GM12875 (cell line): ENCODE measurements around the gene ROPN1L.

Source experiments
- H3K4me3 ChIP-seq: one replicate; pipeline ENCODE4 v1.5.1; 2011; ENCODE audit warnings: low read depth, low read length, control low read depth
- TF ChIP-seq, protein P1 (sequence below): IDR thresholded peaks from 2 replicates; pipeline ENCODE4 v1.5.1; 2011; ENCODE audit warnings: low read depth, mild to moderate bottlenecking, control low read depth, inconsistent platforms, low read length, moderate library complexity, borderline replicate concordance; ENCODE audit not compliant: insufficient read depth

ROPN1L gene

DNA sequence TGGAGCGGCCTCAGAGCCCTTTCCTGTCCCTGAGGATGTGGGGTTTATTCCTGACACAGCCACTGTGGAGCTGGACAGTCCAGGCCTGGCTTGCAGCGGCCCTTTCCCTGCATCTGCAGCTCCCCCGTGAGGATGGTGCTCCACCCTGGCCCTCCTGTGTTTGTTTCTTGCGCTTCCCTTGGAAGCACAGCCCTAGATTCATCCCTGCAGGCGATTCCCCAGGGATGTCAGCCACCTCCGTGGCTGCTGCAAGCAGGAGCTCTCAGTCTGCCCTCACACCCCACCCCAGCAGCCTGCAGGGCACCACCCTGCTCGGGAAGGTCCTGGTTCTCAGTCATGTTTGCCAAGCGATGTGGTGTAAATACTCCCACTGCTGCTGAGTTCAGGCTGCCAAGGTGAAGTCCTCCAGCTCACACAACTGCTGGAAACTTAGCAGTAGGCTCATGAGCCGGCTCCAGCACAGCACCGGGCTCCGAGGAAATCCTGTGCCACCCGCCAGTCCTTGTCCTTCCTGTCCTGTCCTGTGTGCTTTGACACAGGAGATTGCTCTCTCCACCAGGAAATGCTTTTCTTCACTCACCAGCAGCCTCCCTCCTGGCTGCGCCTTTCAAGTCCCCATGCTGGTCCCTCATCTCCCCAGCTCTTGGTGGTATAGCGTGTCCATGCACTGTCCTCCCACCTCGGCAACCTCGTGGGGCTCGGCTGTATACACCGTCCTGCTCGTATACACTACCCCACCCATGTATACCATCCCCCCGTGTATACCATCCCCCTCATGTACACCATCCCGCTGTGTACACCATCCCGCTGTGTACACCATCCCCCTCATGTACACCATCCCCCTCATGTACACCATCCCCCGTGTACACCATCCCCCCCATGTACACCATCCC, 16.2 kb downstream of the ROPN1L start:
- H3K4me3 ChIP-seq: no peak overlapping the region
- TF ChIP-seq, protein P1, sequence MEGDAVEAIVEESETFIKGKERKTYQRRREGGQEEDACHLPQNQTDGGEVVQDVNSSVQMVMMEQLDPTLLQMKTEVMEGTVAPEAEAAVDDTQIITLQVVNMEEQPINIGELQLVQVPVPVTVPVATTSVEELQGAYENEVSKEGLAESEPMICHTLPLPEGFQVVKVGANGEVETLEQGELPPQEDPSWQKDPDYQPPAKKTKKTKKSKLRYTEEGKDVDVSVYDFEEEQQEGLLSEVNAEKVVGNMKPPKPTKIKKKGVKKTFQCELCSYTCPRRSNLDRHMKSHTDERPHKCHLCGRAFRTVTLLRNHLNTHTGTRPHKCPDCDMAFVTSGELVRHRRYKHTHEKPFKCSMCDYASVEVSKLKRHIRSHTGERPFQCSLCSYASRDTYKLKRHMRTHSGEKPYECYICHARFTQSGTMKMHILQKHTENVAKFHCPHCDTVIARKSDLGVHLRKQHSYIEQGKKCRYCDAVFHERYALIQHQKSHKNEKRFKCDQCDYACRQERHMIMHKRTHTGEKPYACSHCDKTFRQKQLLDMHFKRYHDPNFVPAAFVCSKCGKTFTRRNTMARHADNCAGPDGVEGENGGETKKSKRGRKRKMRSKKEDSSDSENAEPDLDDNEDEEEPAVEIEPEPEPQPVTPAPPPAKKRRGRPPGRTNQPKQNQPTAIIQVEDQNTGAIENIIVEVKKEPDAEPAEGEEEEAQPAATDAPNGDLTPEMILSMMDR: no peak

DNA sequence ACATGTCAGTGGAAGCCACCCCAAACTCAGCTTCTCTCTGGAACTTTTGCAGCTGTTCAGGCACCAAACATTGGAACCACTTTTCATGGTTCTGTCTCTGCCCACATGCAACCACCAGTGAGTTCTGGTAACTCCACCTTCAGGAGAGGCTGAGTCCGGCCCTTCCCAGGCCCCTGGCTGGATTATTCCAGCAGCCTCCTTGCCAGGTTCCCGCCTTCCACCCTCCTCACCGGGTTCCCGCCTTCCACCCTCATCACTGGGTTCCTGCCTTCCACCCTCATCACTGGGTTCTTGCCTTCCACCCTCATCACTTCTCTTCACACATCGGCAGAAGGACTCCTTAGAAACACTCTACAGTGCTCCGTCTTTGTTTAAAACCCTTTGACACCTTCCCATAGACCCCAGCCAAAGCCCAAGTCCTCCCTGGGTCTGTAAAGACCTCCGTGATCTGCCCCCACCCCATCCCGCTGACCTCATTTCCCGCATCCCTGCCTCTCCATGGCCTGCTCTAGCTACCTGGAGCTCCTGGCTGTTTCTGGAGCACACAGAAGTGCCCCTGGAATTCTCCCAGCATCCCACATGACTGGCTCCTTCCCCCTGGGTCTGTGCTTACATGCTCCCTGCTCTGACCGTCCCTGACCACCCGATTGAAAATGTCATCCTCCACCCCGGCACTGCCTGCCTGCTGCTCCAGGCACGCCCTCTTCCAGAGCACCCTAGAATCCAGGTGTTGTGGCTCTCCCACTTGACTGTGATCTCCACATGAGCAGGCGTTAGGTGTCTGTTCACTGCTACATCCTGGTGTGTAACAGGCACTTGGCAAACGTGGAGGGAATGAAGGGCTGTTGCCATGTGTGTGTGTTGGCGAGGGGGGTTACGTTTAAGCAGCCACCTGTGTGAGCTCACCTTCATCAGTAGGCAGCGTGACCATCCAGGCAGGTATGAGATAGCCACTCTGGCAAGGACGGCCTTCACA, 17.7 kb downstream of the ROPN1L start:
- TF ChIP-seq, protein P1: no peak
- H3K4me3 ChIP-seq: no peak overlapping the region

DNA sequence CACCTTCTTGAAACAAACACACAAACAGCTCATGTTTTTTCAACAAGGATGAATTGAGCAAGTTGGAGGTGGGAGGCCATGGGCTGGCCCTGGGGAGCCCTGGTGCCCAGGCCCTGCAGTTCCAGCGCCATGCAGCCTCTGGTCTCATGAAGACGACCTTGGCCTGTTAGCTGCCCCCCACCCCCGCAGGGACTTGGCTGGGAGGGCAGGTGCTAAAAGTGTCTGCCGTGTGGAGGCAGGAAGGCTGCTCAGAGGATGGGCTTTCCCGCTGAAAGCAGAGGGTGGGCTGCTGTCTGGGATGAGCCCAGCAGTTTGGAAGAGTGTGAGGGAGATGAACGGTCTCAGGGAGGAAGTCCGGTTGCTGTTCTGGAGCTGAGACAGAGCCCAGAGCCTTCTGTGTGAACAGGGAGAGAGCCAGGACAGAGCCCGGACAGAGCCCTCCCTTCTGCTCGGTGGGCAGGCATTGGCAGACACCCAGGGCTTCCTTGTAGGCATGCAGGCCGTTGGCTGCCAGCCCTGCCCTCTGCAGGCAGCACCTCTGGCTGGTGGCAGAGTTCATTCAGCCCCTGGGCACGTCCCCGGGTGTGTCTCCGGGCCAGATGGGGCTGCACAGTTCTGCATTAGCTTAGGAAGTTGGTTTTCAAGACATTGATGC, 18.7 kb downstream of the ROPN1L start:
- TF ChIP-seq, protein P1: no peak
- no peak overlapping the region for H3K4me3 ChIP-seq

DNA sequence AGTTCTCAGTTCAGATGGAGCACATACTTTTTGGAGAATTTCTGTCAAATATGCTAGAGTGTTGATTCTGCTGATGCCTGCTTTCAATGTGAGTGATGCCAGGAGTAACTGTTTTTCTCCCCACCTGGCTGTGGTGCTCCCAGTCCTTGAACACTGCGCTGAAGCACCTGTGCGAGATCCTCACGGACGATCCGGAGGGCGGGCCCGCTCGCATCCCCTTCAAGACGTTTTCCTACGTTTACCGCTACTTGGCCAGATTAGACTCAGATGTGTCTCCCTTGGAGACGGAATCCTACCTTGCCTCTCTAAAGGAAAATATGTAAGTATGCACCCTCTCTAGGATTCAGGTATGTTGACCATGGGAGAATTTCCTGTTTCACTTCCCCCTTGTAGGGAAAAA, 19.4 kb downstream of the ROPN1L start:
- no peak overlapping the region for H3K4me3 ChIP-seq
- TF ChIP-seq, protein P1: no peak

DNA sequence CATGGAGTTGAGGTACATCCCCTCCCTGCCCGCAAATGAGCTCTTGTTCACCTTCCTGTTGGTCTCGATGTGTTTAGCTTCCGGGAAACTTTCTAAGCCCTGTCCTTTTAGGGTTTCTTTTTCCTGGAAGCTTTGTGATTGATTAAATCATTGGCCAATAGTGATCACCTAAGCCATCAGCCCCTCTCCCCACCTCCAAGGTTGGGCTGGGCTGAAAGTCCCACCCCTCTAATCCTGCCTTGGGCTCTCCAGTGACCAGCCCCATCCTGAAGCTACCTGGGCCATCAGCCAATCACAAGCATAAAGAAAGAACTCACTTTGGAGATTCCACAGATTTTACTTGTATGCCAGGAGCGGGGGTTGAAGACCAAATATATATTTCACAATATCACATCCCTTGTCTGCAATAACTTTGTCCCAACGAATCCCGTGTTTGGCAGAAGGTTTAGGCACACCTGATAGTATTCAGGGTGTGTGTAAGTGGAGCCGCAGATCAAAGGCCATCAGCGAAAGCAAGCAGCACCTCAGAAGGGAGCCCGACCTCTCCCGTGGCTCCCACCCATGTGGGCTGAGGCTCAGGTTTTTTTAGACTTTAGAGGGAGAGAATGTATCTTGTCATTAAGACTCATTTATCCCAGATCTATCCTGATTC, 20.4 kb downstream of the ROPN1L start:
- no peak overlapping the region for H3K4me3 ChIP-seq
- TF ChIP-seq, protein P1: no peak

DNA sequence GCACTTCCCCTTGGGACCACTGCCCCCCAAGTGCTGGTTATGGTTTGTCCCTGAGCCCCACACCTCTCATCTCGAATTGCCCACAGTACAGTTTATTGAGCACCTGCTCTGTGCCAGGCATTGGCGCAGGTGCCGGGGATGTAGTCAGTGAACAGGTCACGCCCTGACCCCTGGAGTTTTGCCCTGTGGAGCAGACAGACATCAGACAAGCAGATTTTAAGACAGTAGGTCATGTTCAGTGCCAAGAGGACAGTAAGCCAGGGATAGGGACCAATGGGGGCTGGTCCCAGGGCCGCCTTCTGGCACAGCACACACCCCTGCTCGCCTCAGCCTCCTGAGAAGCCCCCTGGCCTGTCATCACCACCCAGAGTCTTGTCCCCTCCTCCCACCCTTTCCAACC, 21.9 kb downstream of the ROPN1L start:
- TF ChIP-seq, protein P1: no peak
- H3K4me3 ChIP-seq: no peak overlapping the region
